ENCODE data around the gene PLCD3. TPM values are rescaled to one million over a fixed set of nuclear protein-coding genes. Genes with fewer than 3 reads are reported as not detected.
A peak's percentile ranks its signal among the peaks of the same experiment; 100 is the strongest.

PLCD3 gene
- total and polyA plus RNA-seq, 9 of the 15 experiments (the other 6 are each of a cell fraction or from before 2014, with no cell fraction given) = 0.20 to 22.6 (median 7.5) TPM

- TF ChIP-seq CLOCK (CRISPR knock-in tag; IDR thresholded peaks at IDR 0.05; ENCODE audit: borderline replicate concordance) (no peak), VEZF1 (CRISPR knock-in tag; IDR thresholded peaks at IDR 0.05) (peak; percentile 67), ZNF766 (CRISPR knock-in tag; conservative IDR thresholded peaks at IDR 0.05) (no peak), KDM1A (IDR thresholded peaks at IDR 0.05) (no peak), ZBTB26 (CRISPR knock-in tag; IDR thresholded peaks at IDR 0.05) (no peak), CEBPZ (IDR thresholded peaks at IDR 0.05; ENCODE audit: borderline replicate concordance, low read depth, low read length) (no peak), ARID2 (IDR thresholded peaks at IDR 0.05) (no peak), GMEB1 (CRISPR knock-in tag; IDR thresholded peaks at IDR 0.05) (no peak), E2F6 (IDR thresholded peaks at IDR 0.05; ENCODE audit: borderline replicate concordance in 1 of 2, extremely low read depth in 1 of 2, insufficient read depth in 1 of 2, insufficient read length in 1 of 2, low read depth in 1 of 2, low read length in 1 of 2, poor library complexity in 1 of 2, severe bottlenecking in 1 of 2) (peak in 1 of 2 experiments; percentile 54), NONO (IDR thresholded peaks at IDR 0.05; ENCODE audit: low read depth in 2 of 2, low read length in 1 of 2) (0 out of 4 replicates have a peak, but pooled peaks of 1 of the 2 experiments have one; percentile 46), E2F5 (CRISPR knock-in tag; IDR thresholded peaks at IDR 0.05) (no peak), FOXM1 (IDR thresholded peaks at IDR 0.05; ENCODE audit: low read depth) (no peak), FOXM1 (CRISPR knock-in tag; IDR thresholded peaks at IDR 0.05; ENCODE audit: low read depth) (no peak), POLR2G (IDR thresholded peaks at IDR 0.05; ENCODE audit: low read depth, low read length) (peak; percentile 75)
Observed at GRCh38 chr17:45132320-45132571, at the start of gene PLCD3 (continued).

Data from K562 (cell line).